ENCODE results near the gene HEATR3. TPM values are rescaled to one million over a fixed set of nuclear protein-coding genes. Genes with fewer than 3 reads are reported as not detected.

Gene HEATR3
- total and polyA plus RNA-seq, 8 donors: 2.5 to 12.2 (median 7.6) TPM

DNA sequence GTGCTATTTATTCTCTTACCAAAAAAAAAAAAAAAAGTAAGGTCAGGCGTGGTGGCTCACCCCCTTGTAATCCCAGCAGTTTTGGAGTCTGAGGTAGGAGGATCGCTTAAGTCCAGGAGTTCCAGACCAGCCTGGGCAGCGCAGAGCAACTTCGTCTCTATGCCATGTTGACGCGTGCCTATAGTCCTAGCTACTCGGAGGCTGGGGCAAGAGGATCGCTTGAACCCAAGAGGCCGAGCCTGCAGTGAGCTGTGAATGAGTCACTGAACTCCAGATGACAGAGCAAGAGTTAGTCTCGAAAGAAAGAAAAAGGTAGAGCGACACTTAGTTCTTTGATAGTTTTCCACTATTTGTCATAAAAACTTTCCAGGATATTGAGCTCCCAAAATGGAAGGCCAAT, 86.0 kb downstream of the HEATR3 start:
- intact Hi-C loops (cut with DNase I): no loop called here
- FAIRE-seq (no peak), ATAC-seq (no peak), DNase-seq (no peak)
- H3K4me3 ChIP-seq: peak overlapping the region in 2 of 4 donors; percentile 78 to 82
- H3K4me1 ChIP-seq: peaks cover 4 to 7% (median 6%) of the 10 kb centered on the region in 3 donors
- no peaks in the 10 kb centered on the region for H3K36me3 ChIP-seq
- peak overlapping the region in 1 of 4 donors; percentile 98 for H3K27ac ChIP-seq
- H3K27me3 ChIP-seq: no peaks in the 10 kb centered on the region
- H3K9me3 ChIP-seq: no peaks in the 10 kb centered on the region
- 87 to 91% methylated on average over 11 of the region's 11 CpGs for WGBS, 2 donors
- TF ChIP-seq, protein P1, sequence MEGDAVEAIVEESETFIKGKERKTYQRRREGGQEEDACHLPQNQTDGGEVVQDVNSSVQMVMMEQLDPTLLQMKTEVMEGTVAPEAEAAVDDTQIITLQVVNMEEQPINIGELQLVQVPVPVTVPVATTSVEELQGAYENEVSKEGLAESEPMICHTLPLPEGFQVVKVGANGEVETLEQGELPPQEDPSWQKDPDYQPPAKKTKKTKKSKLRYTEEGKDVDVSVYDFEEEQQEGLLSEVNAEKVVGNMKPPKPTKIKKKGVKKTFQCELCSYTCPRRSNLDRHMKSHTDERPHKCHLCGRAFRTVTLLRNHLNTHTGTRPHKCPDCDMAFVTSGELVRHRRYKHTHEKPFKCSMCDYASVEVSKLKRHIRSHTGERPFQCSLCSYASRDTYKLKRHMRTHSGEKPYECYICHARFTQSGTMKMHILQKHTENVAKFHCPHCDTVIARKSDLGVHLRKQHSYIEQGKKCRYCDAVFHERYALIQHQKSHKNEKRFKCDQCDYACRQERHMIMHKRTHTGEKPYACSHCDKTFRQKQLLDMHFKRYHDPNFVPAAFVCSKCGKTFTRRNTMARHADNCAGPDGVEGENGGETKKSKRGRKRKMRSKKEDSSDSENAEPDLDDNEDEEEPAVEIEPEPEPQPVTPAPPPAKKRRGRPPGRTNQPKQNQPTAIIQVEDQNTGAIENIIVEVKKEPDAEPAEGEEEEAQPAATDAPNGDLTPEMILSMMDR (IDR thresholded peaks at IDR 0.05): no peak

DNA sequence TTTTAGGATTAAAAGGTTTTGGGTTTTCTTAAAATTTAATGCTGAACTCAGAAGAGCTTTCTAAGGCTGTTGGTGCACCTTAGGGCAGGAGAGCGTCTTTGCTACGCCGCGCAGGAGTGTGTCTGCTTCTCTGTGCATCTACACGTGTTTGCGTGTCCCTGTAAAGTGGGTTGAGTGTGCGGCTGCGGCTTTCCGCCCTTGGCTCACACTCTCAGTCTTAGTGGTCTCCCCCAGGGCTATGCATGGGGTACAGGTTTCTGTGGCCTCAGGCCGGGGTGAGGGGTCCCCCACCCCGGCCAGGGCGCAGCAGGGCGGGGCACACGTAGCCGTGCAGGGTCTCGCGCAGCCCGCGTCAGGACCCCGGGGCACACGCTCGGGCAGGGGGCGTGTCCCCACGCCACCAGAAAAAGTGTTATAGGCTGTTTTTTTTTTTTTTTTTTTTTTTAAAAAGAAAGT, 86.6 kb downstream of the HEATR3 start:
- Histone ChIP-seq H3K27ac (peak overlapping the region; percentile 98 to 99 (median 98)), H3K4me3 (peak overlapping the region; percentile 78 to 92 (median 81)), H3K36me3 (no peaks in the 10 kb centered on the region), H3K9me3 (no peaks in the 10 kb centered on the region), H3K27me3 (no peaks in the 10 kb centered on the region), H3K4me1 (peaks cover 4 to 7% (median 6%) of the 10 kb centered on the region in 3 donors)
- 0% methylated on average over 24 of the region's 24 CpGs for WGBS, 2 donors
- DNase-seq (peak in 3 of 6 donors; percentile 42 to 72 (median 66)), FAIRE-seq (no peak), ATAC-seq (peak; percentile 24 to 47 (median 36))
- TF ChIP-seq, protein P1 (IDR thresholded peaks at IDR 0.05): no peak
- intact Hi-C loops (cut with DNase I): no loop called here

DNA sequence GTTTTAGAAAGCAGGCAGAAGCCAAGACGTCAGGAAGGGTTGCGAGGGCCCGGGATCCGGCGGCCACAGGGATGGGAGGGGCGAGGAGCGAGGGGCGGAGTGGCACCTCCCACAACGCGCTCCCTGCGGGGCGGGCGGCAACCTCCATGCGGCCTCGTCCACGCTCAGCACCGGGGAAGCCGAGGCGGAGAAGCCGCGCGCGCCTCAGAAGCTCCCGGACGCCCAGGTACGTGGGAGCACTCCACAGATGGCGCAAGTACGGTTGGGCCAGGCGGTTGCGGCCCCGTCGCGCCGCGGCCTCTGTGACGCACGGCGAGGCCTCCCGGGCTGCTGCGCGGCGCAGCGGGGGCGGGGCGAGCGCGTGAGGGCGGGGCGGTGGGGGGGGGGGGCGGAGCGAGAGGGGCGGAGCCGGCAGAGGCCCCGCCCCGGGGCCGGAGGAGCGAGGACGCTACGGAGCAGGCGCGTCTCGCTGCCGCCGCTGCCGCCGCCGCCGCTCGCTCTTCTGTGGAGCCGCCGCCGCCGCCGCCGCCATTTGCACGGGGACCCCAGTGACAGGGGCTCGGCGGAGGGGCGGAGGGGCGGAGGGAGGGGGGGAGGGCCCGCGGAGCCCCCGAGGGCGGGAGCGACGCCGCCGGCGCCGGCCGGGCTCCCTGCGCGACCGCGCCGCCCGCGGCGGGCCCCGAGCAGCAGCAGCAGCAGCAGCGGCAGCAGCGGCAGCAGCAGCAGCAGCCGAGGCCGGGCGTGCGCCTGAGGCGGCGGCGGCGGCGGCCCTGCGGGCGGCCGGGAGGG, 87.2 kb downstream of the HEATR3 start, which contains the start of gene TENT4B:
Gene TENT4B, plus strand, starts transcription at position 500 of the 789 bp plus-strand sequence. CDS start 316 bp downstream, outside the sequence.
- FAIRE-seq (no peak), ATAC-seq (peak; percentile 89 to 93 (median 92)), DNase-seq (peak; percentile 85 to 95 (median 90))
- no peaks in the 10 kb centered on the region for H3K27me3 ChIP-seq
- no peaks in the 10 kb centered on the region for H3K9me3 ChIP-seq
- H3K4me3 ChIP-seq: peak within 1 kb of the TSS; percentile 80 to 92 (median 82)
- 0% methylated on average over 61 to 110 of the region's 114 CpGs for WGBS, 2 donors
- peaks cover 4 to 7% (median 6%) of the 10 kb centered on the region in 3 donors for H3K4me1 ChIP-seq
- intact Hi-C loops (cut with DNase I): no loop called here
- H3K27ac ChIP-seq: peak within 1 kb of the TSS; percentile 98 to 99 (median 98)
- H3K36me3 ChIP-seq: no peaks in the 10 kb centered on the region
- TF ChIP-seq, protein P1 (IDR thresholded peaks at IDR 0.05): no peak

DNA sequence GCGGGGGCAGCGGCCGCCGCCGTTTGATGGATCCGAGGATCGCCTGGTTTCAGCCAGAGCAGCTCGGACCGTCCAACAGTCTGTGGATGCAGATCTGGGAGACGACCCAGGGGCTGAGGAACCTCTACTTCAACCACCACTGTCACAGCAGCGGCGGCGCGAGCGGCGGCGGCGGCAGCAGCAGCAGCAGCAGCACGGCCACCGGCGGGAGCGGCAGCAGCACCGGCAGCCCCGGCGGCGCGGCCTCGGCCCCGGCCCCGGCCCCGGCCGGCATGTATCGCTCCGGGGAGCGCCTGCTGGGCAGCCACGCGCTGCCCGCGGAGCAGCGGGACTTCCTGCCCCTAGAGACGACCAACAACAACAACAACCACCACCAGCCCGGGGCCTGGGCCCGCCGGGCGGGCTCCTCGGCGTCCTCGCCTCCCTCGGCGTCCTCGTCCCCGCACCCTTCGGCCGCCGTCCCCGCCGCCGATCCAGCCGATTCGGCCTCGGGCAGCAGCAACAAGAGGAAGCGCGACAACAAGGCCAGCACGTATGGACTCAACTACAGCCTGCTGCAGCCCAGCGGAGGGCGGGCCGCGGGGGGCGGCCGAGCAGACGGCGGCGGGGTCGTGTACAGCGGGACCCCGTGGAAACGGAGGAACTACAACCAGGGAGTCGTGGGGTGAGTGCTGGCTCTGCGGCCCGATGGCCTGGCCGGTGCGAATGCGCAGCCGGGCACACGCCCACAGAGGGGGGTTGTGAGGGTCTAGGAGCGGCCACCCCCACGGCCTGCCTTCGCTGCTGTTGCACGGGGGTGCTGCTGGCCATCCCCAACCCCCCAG, 88.0 kb downstream of the HEATR3 start:
- H3K4me3 ChIP-seq: peak overlapping the region; percentile 80 to 92 (median 82)
- 1% methylated on average over 37 to 89 of the region's 89 CpGs for WGBS, 2 donors
- no peaks in the 10 kb centered on the region for H3K9me3 ChIP-seq
- H3K27me3 ChIP-seq: no peaks in the 10 kb centered on the region
- FAIRE-seq (no peak), ATAC-seq (peak in 3 of 4 donors; percentile 0 to 1 (median 0)), DNase-seq (peak in 4 of 6 donors; percentile 21 to 84 (median 62))
- intact Hi-C loops (cut with DNase I): no loop called here
- TF ChIP-seq, protein P1 (IDR thresholded peaks at IDR 0.05): no peak
- peak overlapping the region; percentile 13 to 98 (median 50) for H3K27ac ChIP-seq
- H3K4me1 ChIP-seq: peaks cover 4 to 7% (median 6%) of the 10 kb centered on the region in 3 donors
- H3K36me3 ChIP-seq: no peaks in the 10 kb centered on the region

All from pancreas (tissue), 10 donors.